Muscle layer of duodenum (tissue), 2 donors: ENCODE measurements around the gene MAGI2.

Experiments
- H3K27ac ChIP-seq: one replicate; pipeline ENCODE4 v1.7.0; 2013; ENCODE audit warnings: mild to moderate bottlenecking, low read length
- H3K27me3 ChIP-seq: one replicate; pipeline ENCODE4 v1.7.0; 2013; ENCODE audit warnings: low read depth, mild to moderate bottlenecking, control low read depth, low read length
- H3K36me3 ChIP-seq, 2 donors: one replicate each; pipeline ENCODE4 v1.7.0; 2013; ENCODE audit warnings: low read length in 2 of 2, control low read depth in 1 of 2, mild to moderate bottlenecking in 1 of 2; ENCODE audit not compliant: insufficient read depth in 2 of 2, control insufficient read depth in 1 of 2
- H3K4me1 ChIP-seq, 2 donors: one replicate each; pipeline ENCODE4 v1.7.0; 2013; ENCODE audit warnings: low read length in 2 of 2, mild to moderate bottlenecking in 2 of 2, control low read depth in 1 of 2, moderate library complexity in 1 of 2; ENCODE audit not compliant: insufficient read depth in 2 of 2, control insufficient read depth in 1 of 2
- H3K4me3 ChIP-seq, 2 donors: one replicate each; pipeline ENCODE4 v1.7.0; 2013; ENCODE audit warnings: low read length in 2 of 2, low read depth in 1 of 2, mild to moderate bottlenecking in 1 of 2
- H3K9me3 ChIP-seq, 2 donors: one replicate each; pipeline ENCODE4 v1.7.0; 2013; ENCODE audit warnings: low read length in 2 of 2, control low read depth in 1 of 2, mild to moderate bottlenecking in 1 of 2; ENCODE audit not compliant: control insufficient read depth in 1 of 2
- donor health status: healthy.

The MAGI2 gene

DNA sequence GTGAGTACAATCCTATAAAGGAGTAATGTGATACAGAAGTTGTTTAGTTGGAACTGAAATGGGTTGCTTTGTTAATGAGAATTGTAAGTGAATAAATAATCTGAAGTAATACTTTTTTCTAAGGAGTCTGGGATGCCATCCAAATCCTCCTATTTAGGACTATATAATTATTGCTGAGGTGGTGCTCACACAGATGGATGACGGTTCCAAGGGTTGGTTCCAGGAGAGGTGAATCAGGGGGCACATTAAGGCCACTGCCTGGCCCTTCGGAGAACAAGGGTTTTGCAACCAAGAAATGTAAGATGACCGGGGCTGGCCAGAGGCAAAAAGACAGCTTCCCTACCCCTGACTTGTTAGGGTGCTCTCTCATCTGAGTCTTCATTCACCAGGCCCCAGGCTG, 1302.2 kb downstream of the MAGI2 start:
- Histone ChIP-seq H3K27me3 (no peaks in the 10 kb centered on the region), H3K27ac (no peak overlapping the region), H3K4me3 (no peak overlapping the region), H3K36me3 (no peaks in the 10 kb centered on the region), H3K9me3 (no peaks in the 10 kb centered on the region), H3K4me1 (peaks cover 0 to 5% of the 10 kb centered on the region in 2 donors)

DNA sequence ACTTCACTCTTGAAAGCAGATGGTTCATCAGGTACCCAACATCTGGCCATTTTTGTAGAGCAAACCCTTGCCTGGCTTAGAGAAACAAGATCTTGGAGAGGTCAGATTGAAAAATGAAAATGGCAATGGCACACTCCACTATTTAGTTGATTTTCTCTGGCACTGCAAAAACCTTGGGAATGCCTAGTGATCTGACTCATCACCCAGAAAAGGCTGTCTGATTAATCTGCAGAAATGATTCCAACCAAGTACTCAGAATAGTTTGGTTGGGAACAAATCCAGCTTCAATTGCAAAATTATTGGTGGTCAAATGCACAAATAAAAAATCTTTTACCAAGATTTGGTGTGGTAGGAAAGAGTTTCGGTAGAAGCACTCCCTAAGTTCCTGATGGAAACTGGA, 1303.7 kb downstream of the MAGI2 start:
- Histone ChIP-seq H3K9me3 (no peaks in the 10 kb centered on the region), H3K4me3 (no peak overlapping the region), H3K4me1 (peaks cover 0 to 5% of the 10 kb centered on the region in 2 donors), H3K27ac (no peak overlapping the region), H3K36me3 (no peaks in the 10 kb centered on the region), H3K27me3 (no peaks in the 10 kb centered on the region)

- Histone ChIP-seq H3K4me3 (no peak overlapping the region), H3K36me3 (no peaks in the 10 kb centered on the region), H3K9me3 (no peaks in the 10 kb centered on the region), H3K27me3 (no peaks in the 10 kb centered on the region), H3K27ac (no peak overlapping the region), H3K4me1 (peaks cover 0 to 5% of the 10 kb centered on the region in 2 donors)
Measured at GRCh38 chr7:78148166-78148894, 1305.1 kb downstream of the MAGI2 start.

- Histone ChIP-seq H3K4me1 (peaks cover 0 to 5% of the 10 kb centered on the region in 2 donors), H3K27ac (no peak overlapping the region), H3K36me3 (no peaks in the 10 kb centered on the region), H3K4me3 (no peak overlapping the region), H3K9me3 (no peaks in the 10 kb centered on the region), H3K27me3 (no peaks in the 10 kb centered on the region)
Measured at GRCh38 chr7:78146546-78146945, 1306.9 kb downstream of the MAGI2 start.

GRCh38 chr7:78143661-78144060, 1309.8 kb downstream of the MAGI2 start:
- Histone ChIP-seq H3K27me3 (no peaks in the 10 kb centered on the region), H3K4me1 (no peaks in the 10 kb centered on the region), H3K27ac (no peak overlapping the region), H3K9me3 (no peaks in the 10 kb centered on the region), H3K36me3 (no peaks in the 10 kb centered on the region), H3K4me3 (no peak overlapping the region)

DNA sequence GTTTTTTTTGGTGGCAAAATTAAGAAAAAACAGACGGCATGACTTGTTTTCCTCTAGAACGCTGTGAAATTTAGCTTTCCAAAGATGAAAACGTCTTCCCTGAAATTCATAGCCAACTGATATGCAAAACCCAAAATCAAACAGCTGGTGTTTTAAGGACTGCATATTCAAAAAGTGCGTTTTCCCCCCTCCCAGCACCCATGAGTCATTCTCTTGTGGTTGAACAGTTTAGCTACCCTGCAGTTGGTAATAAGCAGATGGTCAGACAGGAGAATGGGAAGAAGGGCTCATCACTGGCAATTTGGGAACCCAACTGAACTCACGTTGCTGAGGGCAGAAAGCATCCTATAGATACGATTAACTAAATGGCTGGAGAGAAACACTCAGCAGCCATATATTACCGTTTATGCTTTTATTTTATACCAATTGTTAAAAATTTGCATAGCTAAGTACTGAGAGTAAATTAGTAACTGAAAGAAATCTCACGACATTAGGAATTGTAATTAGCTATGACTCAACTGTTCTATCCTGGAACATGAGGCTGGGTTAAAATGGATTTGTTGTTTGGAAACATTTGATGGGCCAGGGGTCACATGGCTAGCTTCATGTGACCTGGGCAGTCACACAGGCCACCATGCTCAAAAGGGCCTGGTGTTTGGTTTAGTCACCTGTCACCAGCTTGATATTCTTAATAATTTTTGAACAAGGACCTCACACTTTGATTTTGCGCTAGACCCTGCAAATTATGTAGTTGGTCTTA, 1311.8 kb downstream of the MAGI2 start:
- Histone ChIP-seq H3K4me1 (no peaks in the 10 kb centered on the region), H3K36me3 (no peaks in the 10 kb centered on the region), H3K9me3 (no peaks in the 10 kb centered on the region), H3K27me3 (no peaks in the 10 kb centered on the region), H3K27ac (no peak overlapping the region), H3K4me3 (no peak overlapping the region)

DNA sequence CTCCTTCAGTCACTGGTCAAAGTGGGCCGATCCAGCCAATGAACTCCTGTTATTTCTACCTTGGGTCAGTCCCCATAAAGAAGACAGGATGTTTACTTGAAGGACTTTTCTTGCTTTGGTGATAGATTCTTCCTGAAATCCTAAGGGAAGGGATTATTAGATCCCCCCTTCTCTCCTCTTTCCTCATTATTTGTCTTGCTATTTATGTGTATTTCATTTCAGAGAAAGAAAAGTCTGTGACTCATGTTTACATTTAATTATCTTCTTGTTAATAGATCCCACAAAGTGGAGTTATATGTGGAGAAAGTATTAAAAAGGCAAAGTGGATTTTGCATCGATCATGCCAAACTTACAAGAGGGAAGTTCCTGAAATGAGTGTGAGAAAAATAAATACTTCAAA, 1313.4 kb downstream of the MAGI2 start:
- H3K27me3 ChIP-seq = no peaks in the 10 kb centered on the region

DNA sequence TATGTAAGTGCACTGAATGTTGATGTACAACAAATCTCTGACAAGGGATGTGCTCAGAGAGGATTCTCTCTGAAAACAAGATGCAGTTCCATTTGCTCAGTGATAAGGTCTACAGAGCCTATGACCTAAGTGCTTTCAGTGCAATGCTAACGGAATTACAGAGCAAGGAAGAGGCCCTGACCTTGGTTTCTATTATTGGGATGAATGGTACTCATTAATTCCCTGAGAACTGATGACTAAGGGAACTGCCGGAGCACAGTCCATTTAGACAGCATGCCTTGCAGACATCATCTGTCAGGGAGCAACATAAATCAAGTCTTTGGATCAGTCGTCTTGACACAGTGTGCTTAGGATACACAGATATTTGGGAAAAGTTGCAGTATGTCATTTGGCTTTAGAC, 1314.1 kb downstream of the MAGI2 start:
- H3K36me3 ChIP-seq = no peaks in the 10 kb centered on the region
- H3K9me3 ChIP-seq = no peaks in the 10 kb centered on the region
- H3K4me1 ChIP-seq = no peaks in the 10 kb centered on the region
- no peaks in the 10 kb centered on the region for H3K27me3 ChIP-seq
- H3K4me3 ChIP-seq = no peak overlapping the region
- H3K27ac ChIP-seq = no peak overlapping the region

More for the DNA sequence above, 1313.4 kb downstream of the MAGI2 start:
- no peaks in the 10 kb centered on the region for H3K36me3 ChIP-seq
- H3K27ac ChIP-seq = no peak overlapping the region
- no peaks in the 10 kb centered on the region for H3K9me3 ChIP-seq
- H3K4me3 ChIP-seq = no peak overlapping the region
- H3K4me1 ChIP-seq = no peaks in the 10 kb centered on the region

- Histone ChIP-seq H3K4me1 (no peaks in the 10 kb centered on the region), H3K27me3 (no peaks in the 10 kb centered on the region), H3K27ac (no peak overlapping the region), H3K9me3 (no peaks in the 10 kb centered on the region), H3K36me3 (no peaks in the 10 kb centered on the region), H3K4me3 (no peak overlapping the region)
Measured at GRCh38 chr7:78134774-78135173, 1318.7 kb downstream of the MAGI2 start.

DNA sequence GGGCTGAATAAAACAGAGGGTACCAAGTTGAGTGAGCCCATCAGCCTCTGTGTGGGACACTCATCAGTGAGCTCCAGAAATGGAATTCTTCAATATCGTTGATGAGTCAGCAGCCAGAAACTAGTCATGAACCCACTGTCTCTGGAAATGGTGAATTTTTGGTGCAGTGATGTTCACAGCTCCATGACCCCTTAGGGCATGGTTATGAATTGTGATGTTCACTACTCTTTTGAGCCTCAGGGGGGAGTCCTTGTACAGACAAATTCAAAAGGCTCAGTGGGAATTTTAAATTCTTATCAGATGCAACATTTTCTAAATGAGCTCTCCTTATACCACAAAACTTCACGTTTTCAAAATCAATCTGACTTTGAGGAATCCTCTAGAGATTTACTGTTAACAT, 1319.2 kb downstream of the MAGI2 start:
- no peaks in the 10 kb centered on the region for H3K27me3 ChIP-seq
- no peaks in the 10 kb centered on the region for H3K36me3 ChIP-seq
- H3K4me3 ChIP-seq = no peak overlapping the region
- no peak overlapping the region for H3K27ac ChIP-seq
- no peaks in the 10 kb centered on the region for H3K4me1 ChIP-seq
- H3K9me3 ChIP-seq = no peaks in the 10 kb centered on the region

DNA sequence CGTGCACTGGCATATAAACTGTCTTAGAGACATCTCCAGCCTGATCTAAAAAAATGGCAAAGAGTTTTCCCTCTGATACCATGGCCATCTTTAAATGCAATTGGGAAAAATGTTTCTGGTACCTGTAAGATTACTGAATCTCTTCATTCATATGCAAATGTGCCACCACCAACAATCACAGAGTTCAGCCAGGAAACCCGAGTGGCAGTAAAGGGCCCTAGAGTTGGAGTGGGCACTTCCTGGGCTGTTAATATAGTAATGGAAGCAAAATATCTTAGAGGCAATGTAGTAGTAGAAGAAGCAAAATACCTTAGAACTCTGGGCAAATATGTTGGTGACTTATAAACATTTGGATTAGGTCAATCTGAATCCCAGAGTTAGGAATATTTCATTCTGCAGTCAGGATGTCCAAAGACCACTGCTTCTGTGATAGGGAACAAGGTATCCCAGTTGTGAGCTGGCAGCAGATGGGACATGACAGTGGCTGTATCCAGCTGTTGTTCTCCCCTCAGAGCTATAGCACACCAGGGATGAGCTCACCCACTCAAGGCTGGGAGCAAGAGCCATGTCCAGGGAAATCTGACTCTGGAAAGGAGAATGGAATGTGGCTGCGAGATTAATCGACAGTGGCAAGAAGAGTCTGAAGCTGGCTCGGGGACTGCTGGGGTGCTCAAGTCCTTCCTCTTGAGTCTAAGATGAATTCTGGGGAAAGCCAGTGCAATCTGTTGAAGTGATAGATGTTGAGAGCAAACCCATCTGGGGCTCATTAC, 1322.8 kb downstream of the MAGI2 start:
- H3K27me3 ChIP-seq = no peaks in the 10 kb centered on the region
- no peak overlapping the region for H3K27ac ChIP-seq
- no peaks in the 10 kb centered on the region for H3K36me3 ChIP-seq
- no peak overlapping the region for H3K4me3 ChIP-seq
- H3K9me3 ChIP-seq = no peaks in the 10 kb centered on the region
- no peaks in the 10 kb centered on the region for H3K4me1 ChIP-seq
